A673 (cell line): ENCODE data around the gene HNRNPCL1.
"Not testable (repeated sequence)": the region's sequence is repeated elsewhere in the genome, so short reads cannot be mapped to it uniquely, and the experiment has no call there.

Source experiments
- CTCF ChIP-seq: fragments of 300-800, 200-600 bp; sonication (generic); conservative IDR thresholded peaks from 2 replicates; pipeline ENCODE4 v1.5.1; 2017; ENCODE audit warnings: low read depth, mild to moderate bottlenecking, antibody characterized with exemption, low read length, moderate library complexity, mixed read lengths
- EZH2 ChIP-seq: fragments of 200-600 bp; sonication (generic); IDR thresholded peaks from 2 replicates; pipeline ENCODE4 v1.6.1; 2017; ENCODE audit warnings: borderline replicate concordance, low read depth, mild to moderate bottlenecking, mixed read lengths, antibody characterized with exemption, low read length; ENCODE audit not compliant: poor library complexity, severe bottlenecking

GRCh38 chr1:12863131-12863880 is 14.8 kb upstream of the HNRNPCL1 start:
- not testable (repeated sequence) for TF ChIP-seq EZH2, CTCF
